Embryonic facial prominence (tissue), 1 donor: ENCODE results near the gene UBE2O.
"Not testable (repeated sequence)": the region's sequence is repeated elsewhere in the genome, so short reads cannot be mapped to it uniquely, and the experiment has no call there.

ENCODE experiments used
- DNase-seq: peaks from one replicate; pipeline ENCODE4 v3.0.0-alpha.2; 2016; ENCODE audit errors: extremely low spot score

The UBE2O gene

DNA sequence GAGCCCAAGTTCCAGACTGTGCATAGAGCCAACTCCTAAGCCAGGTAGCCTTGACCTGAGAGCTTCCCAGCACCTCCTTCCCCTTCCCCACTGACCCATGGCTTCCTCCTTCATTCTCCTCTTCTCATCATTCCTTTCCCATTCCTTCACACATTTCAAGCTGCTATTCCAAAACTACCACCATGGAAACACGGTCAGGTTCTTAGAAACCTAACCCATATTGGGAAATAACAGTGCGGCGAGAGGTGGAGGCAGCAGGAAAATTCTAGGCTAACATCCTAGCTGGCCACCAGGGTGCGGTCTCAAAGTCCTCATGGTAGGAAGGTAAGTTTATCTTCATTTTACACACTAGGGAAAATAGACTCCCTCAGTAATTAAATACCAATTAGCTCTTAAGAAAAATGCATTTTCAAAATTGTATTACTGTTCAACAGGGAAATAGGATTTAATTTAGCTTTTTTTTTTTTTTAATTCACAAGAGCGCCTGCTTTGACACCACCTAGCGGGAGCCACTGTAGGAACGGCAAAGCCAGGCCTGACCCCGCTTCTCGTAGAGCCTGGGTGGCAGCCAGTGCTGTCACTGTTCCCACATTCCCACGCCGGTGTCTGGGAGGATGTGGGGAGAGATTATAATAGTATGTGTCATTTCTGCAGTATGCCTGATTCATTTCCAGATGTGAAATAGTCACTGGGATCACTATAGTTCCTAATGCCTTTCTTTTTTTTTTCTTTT lies 82.5 kb downstream of the UBE2O start:
- DNase-seq = no peak

- no peak for DNase-seq
These were observed 83.1 kb downstream of the UBE2O start for GRCh38 chr17:76369804-76370203.

DNA sequence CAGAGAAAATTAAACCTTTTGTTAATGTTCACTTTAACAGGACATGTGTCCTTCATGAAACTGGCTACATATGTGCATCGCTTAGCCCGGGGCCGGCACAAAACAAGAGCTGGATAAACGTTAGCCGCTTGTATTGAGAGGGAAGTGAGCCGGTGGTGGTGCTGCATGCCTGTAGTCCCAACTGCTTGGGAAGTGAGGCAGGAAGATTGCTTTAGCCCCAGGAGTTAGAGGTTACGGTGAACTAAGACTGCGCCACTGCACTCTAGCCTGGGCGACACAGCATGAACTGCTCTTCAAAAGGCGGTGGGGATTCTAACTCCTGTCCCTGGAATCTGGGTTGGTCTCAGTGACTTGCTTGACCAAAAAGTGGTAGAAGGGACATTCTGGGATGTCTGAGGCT lies 83.6 kb downstream of the UBE2O start:
- DNase-seq = no peak

DNA sequence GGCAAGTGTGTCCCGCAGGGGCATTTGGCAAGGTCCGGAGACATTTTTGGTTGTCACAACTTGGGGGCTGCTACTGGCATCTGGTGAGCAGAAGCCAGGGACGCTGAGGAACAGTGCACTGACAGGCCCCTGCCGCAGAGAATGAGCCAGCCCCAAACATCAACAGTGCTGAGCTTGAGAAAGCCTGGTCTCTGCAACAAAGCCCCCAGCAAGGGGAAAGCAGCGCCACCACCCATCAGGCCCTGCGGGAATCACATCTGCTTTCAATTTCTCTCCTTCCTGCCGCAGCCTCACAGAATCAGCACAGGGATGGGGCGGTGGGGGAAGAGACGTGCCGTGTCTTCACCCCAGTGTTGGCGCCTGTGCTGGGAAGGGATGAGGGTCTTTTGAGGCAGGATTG lies 84.4 kb downstream of the UBE2O start:
- no peak for DNase-seq

- DNase-seq = no peak
These were observed 85.3 kb downstream of the UBE2O start for GRCh38 chr17:76367642-76368041.

DNA sequence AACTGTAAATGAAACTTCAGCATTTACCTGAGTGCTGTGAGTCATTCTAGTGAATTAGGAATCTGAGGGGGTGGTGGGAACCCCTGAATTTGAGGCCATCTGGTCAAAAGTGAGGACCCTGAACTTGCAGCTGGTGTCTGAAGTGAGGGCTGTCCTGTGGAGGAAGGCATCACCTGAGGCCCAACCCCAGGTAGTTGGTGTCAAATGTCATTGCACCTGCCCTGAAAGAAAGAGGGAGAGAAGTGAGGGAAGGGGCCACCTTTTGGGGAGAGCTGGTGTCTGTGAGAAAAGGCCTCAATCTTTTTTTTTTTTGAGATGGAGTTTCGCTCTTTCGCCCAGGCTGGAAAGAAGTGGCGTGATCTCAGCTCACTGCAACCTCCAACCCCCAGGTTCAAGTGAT lies 86.7 kb downstream of the UBE2O start:
- no peak for DNase-seq

DNA sequence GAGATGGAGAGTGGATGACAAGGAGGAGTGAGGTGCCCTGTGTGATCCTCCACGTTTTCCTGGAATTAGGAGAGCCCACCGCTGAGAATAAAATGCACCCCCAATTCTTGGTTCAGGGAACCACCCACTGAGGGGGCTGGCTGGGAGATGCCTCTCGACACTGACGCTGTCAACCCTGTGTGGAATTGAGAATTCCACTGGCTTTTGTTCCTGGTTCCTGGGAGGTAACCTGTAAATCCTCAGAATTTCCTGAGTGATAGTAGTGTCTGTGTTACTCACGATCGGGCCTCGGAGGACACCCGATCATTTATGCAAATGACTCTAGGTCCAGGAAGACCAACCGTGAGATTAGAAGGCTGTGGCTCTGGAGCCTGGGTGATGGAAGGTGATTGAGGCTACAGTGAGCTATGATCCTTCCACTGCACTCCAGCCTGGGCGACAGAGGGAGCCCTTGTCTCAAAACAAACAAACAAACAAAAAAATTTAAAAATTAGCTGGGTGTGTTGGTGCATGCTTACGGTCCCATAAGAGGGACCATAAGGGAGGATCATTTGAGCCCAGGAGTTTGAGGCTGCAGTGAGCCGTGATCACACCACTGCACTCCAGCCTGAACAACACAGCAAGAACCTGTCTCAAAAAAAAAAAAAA lies 87.6 kb downstream of the UBE2O start:
- no peak for DNase-seq

GRCh38 chr17:76363107-76363842 lies 89.7 kb downstream of the UBE2O start:
- DNase-seq = no peak

GRCh38 chr17:76360461-76360860 lies 92.5 kb downstream of the UBE2O start:
- DNase-seq = no peak

DNA sequence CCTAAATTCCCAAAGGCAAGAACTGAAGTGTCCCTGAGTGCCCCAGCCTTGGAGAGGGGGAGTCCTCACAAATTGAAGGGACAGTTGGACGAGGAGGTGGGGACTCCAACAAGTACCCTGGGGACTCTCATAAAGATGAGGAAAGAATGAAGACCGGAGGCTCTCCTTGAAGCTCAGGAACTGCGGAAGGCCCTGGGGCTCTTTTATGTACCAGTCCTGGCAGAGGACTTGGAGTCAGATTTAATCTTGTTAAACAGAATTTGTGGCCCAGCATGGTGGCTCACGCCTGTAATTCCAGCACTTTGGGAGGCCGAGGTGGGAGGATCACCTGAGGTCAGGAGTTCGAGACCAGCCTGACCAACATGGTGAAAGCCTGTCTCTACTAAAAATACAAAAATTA lies 93.2 kb downstream of the UBE2O start:
- not testable (repeated sequence) for DNase-seq

GRCh38 chr17:76359375-76359774 lies 93.6 kb downstream of the UBE2O start:
- DNase-seq = no peak

DNA sequence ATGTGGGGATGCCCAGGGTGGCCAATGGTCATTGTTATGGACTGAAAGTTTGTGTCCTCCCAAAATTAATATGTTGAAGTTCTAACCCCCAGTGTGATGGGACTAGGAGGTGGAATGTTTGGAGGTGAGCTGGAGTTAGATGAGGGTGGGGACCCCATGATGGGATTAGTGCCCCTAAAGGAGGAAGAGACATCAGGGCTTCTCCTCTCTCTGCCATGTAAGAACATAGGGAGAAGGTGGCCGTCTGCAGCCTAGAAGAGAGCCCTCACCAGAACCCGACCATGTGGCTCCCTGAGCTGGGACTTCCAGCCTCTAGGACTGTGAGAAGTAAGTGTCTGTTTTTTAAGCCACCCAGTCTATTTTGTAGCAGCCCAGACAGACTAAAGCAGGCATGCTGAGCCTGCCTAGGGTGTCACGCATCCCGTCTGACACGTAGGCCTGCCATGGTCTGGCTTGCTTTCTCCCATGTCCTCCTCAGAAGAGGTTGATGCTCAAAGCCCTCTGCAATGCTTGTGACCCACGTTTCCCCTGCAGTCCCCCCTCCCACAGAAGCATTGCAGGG lies 95.3 kb downstream of the UBE2O start:
- DNase-seq = no peak

DNA sequence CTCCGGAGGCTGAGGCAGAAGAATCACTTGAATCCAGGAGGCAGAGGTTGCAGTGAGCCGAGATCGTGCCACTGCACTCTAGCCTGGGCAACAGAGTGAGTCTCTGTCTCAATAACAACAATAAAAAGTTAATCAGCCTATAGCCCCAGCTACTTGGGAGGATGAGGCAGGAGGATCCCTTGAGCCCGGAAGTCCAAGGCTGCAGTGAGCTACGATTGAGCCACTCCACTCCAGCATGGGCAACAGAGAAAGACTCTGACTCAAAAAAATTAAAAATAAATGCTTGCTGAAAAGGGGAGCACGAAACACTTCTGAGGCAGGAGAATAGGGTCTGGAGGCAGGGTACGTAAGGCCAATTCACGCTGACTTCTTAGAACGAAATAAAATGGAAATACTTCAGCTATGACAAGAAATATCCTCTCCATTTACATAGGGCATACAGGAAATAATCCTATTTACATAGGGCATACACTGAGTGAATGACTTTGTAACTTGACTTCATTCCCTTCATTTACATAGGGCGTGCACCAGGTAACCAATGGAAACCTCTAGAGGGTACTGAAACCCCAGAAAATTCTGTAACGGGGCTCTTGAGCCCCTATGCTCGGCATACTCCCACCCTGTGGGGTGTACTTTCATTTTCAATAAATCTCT lies 96.0 kb downstream of the UBE2O start:
- DNase-seq = no peak

GRCh38 chr17:76354747-76355310 lies 98.1 kb downstream of the UBE2O start:
- no peak for DNase-seq

DNA sequence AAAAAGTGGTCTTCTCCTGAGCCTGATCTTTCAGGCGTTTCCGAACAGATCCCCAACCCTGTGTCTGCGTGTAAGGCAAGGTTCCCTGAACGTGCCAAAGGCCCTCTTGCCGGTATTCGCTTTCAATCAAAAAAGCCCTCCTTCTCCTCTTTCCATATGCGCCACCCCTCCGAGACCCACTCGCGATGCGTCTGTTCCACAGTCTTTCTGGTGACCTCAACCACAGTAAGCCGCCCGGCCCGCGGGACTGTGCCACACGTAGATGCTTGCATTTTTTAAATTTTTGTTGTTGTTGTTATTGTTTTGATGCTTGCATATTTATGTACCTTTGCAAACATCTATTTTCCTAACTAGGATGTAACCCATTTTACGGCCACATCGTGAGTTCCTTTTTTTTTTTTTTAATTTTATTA lies 98.6 kb downstream of the UBE2O start:
- no peak for DNase-seq

DNA sequence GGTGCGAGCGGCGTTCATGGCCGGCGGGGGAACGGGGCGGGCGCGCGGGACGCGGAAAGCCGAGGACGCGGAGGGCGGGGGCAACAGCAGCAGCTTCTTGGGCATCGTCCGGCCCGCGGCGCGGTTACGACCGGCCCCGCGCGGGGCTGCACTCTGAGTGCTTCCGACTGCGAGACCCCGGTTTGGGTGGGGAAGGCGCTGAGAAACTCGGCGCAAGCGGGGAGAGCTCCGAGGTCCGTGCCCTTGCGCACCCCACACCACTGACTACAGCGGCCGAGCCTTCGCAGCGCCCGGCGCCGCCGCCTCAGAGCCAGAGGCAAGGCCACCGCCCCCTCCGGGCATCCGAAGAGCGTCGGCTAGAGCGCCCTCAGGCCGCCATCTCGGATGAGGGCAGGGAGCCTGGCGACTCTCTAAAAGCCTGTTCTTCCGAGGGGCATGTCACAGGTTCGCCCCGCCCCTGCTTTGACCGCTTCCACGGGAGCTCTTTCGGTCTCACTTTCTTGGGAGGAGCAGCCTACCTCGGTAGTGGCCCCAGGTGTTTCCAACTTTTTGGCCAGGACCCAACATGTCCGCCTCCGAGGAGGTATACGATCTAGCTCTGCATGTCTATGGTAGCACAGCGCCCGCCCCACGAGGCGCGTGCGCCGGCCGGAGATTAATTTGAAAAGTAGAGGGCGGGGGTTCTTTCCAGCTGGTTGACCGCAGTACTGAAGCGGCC lies 99.2 kb downstream of the UBE2O start, which contains the start of gene PRPSAP1:
Gene PRPSAP1, minus strand, starts transcription at position 318 of the 718 bp plus-strand sequence. Its CDS starts 213 bp downstream, at position 105.
- peak; percentile 79 for DNase-seq

- DNase-seq = no peak
These were observed 99.9 kb downstream of the UBE2O start for GRCh38 chr17:76353004-76353598.

DNA sequence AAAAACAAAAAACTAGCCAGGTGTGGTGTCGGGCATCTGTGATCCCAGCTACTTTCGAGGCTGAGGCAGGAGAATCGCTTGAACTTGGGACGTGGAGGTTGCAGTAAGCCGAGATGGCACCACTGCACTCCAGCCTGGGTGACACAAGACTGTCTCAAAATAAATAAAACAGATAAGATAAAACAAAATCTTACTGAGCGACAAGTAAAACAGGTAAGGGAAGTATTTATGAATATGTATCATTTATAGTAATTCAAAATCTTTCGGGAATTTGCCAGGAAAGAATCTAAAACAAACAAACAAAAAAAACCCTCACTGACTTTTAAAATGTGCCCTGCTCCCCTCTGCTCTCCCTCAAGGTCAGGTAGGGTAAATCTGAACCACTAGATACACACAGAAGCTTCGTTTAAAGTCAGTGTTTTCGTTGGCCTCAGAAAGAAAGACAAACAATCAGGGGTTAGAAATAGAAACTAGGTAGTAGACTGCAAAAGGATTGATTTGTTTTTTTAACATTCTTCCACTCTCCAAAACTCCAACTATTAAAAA lies 101.4 kb downstream of the UBE2O start:
- DNase-seq = no peak

DNA sequence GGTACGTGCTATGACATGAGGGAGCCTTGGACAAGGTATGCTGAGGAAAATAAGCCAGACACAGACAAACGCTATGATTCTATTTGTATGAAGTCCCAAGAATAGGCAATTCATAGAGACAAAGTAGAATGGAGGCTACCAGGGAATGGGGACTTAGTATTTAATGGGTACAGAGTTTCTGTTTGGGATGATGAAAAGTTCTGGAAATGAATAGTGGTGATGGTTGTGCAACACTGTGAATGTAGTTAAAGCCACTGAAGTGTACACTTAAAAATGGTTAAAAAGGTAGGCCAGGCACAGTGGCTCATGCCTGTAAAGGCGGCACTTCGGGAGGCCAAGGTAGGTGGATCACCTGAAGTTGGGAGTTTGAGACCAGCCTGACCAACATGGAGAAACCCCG lies 102.5 kb downstream of the UBE2O start:
- DNase-seq = no peak

DNA sequence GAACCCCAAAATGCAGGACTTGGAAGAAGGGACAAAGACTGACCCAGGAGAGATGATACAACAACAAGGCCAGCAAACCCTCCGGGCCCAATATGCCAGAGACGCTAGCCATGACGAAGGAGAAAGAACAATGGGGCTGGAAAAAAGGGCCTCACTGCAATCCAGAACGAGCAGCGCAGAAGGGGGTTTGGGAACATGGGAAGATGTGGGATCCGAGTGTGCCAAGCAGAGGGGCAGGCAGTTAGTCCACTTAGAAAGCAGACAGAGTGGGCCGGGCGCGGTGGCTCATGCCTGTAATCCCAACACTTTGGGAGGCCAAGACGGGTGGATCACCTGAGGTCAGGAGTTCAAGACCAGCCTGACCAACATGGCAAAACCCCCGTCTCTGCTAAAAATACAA lies 106.0 kb downstream of the UBE2O start:
- not testable (repeated sequence) for DNase-seq
